Gastroesophageal sphincter (tissue), 3 donors: ENCODE results near the gene HMGCS1.

Source experiments
- EP300 ChIP-seq: sonication (generic); formaldehyde crosslinking; IDR thresholded peaks from one replicate; pipeline ENCODE4 v1.6.1; 2017; ENCODE audit warnings: antibody characterized with exemption, mild to moderate bottlenecking
- POLR2A ChIP-seq, 2 donors: fragments of 450-650 bp; IDR thresholded peaks; one replicate each; pipeline ENCODE4 v1.6.1; 2017; ENCODE audit warnings: antibody characterized with exemption in 2 of 2, mild to moderate bottlenecking in 2 of 2, moderate library complexity in 1 of 2
- POLR2AphosphoS5 ChIP-seq: sonication (generic); formaldehyde crosslinking; IDR thresholded peaks from one replicate; pipeline ENCODE4 v1.6.1; 2017; ENCODE audit warnings: antibody characterized with exemption
- TF ChIP-seq, protein P1 (sequence below), 4 experiments: fragments of 200-600 bp in 2 of 4; fragments of 450-650 bp in 2 of 4; sonication (generic) in 1 of 4; IDR thresholded peaks; one replicate each; pipeline ENCODE4 v1.5.1; 2017 to 2019; ENCODE audit warnings: antibody characterized with exemption in 4 of 4, mild to moderate bottlenecking in 2 of 4, moderate library complexity in 2 of 4

DNA sequence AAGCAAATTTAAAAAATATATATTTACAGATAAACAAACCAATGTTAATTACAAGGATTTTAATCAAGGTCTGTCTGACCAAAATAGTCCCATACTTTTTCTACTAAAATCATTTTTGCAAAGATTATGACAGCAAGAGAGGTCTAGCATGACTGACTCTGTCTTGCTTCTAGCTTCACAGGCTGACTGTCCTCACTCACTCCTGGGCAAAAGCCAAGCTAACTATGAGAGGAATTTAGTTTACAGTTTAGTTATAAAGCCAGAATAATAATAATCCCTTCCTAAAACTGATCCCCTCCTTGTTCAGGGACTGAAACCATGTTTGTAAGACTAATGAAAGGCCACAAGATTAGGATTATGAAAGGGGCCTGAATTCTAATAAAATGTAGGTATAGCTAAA, 45.5 kb upstream of the HMGCS1 start:
- TF ChIP-seq, protein P1, sequence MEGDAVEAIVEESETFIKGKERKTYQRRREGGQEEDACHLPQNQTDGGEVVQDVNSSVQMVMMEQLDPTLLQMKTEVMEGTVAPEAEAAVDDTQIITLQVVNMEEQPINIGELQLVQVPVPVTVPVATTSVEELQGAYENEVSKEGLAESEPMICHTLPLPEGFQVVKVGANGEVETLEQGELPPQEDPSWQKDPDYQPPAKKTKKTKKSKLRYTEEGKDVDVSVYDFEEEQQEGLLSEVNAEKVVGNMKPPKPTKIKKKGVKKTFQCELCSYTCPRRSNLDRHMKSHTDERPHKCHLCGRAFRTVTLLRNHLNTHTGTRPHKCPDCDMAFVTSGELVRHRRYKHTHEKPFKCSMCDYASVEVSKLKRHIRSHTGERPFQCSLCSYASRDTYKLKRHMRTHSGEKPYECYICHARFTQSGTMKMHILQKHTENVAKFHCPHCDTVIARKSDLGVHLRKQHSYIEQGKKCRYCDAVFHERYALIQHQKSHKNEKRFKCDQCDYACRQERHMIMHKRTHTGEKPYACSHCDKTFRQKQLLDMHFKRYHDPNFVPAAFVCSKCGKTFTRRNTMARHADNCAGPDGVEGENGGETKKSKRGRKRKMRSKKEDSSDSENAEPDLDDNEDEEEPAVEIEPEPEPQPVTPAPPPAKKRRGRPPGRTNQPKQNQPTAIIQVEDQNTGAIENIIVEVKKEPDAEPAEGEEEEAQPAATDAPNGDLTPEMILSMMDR (IDR thresholded peaks at IDR 0.05) = no peak
- TF ChIP-seq POLR2AphosphoS5 = no peak
- TF ChIP-seq POLR2A (IDR thresholded peaks at IDR 0.05) = no peak
- no peak for TF ChIP-seq EP300
